OCI-LY7 (cell line): Measurements from ENCODE around the gene ZNRF2. TPM values are rescaled to one million over a fixed set of nuclear protein-coding genes. Genes with fewer than 3 reads are reported as not detected.

ENCODE experiments used
- BruUV-seq: library from RNA; stranded (reverse); fragments of 400-500 nt; replicated peaks from 2 replicates; lab custom pipeline; 2021; lab: Mats Ljungman, UMichigan
- CTCF ChIA-PET: fragments of 300-600 bp; sonication (Branson Sonifier 250); formaldehyde crosslinking; loops from one replicate; lab custom pipeline; 2022; ENCODE audit warnings: antibody characterized with exemption; ENCODE audit not compliant: unreplicated experiment; lab: Charles Lee
- POLR2A ChIA-PET: fragments of 300-600 bp; sonication (Branson Sonifier 250); formaldehyde crosslinking; loops from one replicate; lab custom pipeline; 2022; ENCODE audit warnings: antibody characterized with exemption; lab: Charles Lee
- DNase-seq: peaks from one replicate; pipeline ENCODE4 v3.0.0-alpha.2; 2015; ENCODE audit warnings: low spot score
- H2AFZ ChIP-seq: fragments of 200-600 bp; sonication (generic), shearing (Covaris generic); 2 replicates; pipeline ENCODE4 v1.6.1; 2014; ENCODE audit warnings: mild to moderate bottlenecking, antibody characterized with exemption, low read length, moderate library complexity
- H3K27ac ChIP-seq: fragments of 200-600 bp; sonication (generic); 2 replicates; pipeline ENCODE4 v1.5.1; 2014; ENCODE audit warnings: mixed run types, low read depth, mild to moderate bottlenecking, moderate library complexity, low read length, inconsistent platforms; ENCODE audit not compliant: poor library complexity, severe bottlenecking
- H3K36me3 ChIP-seq: fragments of 200-600 bp; sonication (generic); 2 replicates; pipeline ENCODE4 v1.6.1; 2014; ENCODE audit warnings: mild to moderate bottlenecking, antibody characterized with exemption, low read length, moderate library complexity, mixed read lengths; ENCODE audit not compliant: insufficient read depth
- H3K4me1 ChIP-seq: fragments of 200-600 bp; sonication (generic); 2 replicates; pipeline ENCODE4 v1.5.1; 2014; ENCODE audit warnings: mild to moderate bottlenecking, low read length; ENCODE audit not compliant: insufficient read depth, poor library complexity, severe bottlenecking
- H3K4me2 ChIP-seq: fragments of 200-600 bp; sonication (generic); 2 replicates; pipeline ENCODE4 v1.6.1; 2014; ENCODE audit warnings: mild to moderate bottlenecking, low read length
- H3K4me3 ChIP-seq: fragments of 200-600 bp; sonication (generic); 2 replicates; pipeline ENCODE4 v1.5.1; 2014; ENCODE audit warnings: mild to moderate bottlenecking, low read depth, low read length; ENCODE audit not compliant: poor library complexity, severe bottlenecking
- H3K79me2 ChIP-seq: fragments of 200-600 bp; sonication (generic); 2 replicates; pipeline ENCODE4 v1.6.1; 2016; ENCODE audit warnings: low read depth, mild to moderate bottlenecking, low read length, moderate library complexity, mixed read lengths; ENCODE audit not compliant: insufficient read depth
- H3K9me2 ChIP-seq: fragments of 200-600 bp; sonication (generic); 2 replicates; pipeline ENCODE4 v1.6.1; 2016; ENCODE audit warnings: mild to moderate bottlenecking, low read length, mixed read lengths; ENCODE audit not compliant: insufficient read depth
- H3K9me3 ChIP-seq: fragments of 200-600 bp; sonication (generic); 2 replicates; pipeline ENCODE4 v1.6.1; 2014; ENCODE audit warnings: mild to moderate bottlenecking, mixed run types, low read length, mixed read lengths
- H4K20me1 ChIP-seq: fragments of 200-600 bp; sonication (generic); 2 replicates; pipeline ENCODE4 v1.6.1; 2014; ENCODE audit warnings: mild to moderate bottlenecking, antibody characterized with exemption, low read length, moderate library complexity, mixed read lengths; ENCODE audit not compliant: insufficient read depth
- CTCF ChIP-seq: fragments of 200-600 bp; sonication (generic); conservative IDR thresholded peaks from 2 replicates; pipeline ENCODE4 v1.5.1; 2014; ENCODE audit warnings: mild to moderate bottlenecking, antibody characterized with exemption, low read length, moderate library complexity, mixed read lengths
- EZH2phosphoT487 ChIP-seq: fragments of 200-600 bp; sonication (generic); IDR thresholded peaks from 2 replicates; pipeline ENCODE4 v1.6.1; 2018; ENCODE audit warnings: low read depth, borderline replicate concordance, mild to moderate bottlenecking, mixed run types, antibody characterized with exemption, low read length, moderate library complexity, mixed read lengths
- intact Hi-C: fragments of 100-400 bp; cut with micrococcal nuclease; formaldehyde crosslinking; loops from one replicate; pipeline ENCODE4 v1.10.0; 2022; ENCODE audit not compliant: unreplicated experiment
- total RNA-seq, 2 experiments: library from RNA; depleted of rRNA in 1 of 2; stranded (reverse); fragments of >200 nt in 1 of 2; shearing (Covaris generic) in 1 of 2; gene quantifications; 2 replicates each; pipeline ENCODE4 v1.2.3, GENCODE V29; 2014 to 2022

Gene ZNRF2
- total RNA-seq, 2 experiments from 2014 or later: 21.2 to 24.7 TPM

GRCh38 chr7:30411173-30411572 is 126.8 kb downstream of the ZNRF2 start:
- H2AFZ ChIP-seq: peak overlapping the region; percentile 36; the same call in 1 of the 2 replicates
- intact Hi-C loops: loop anchor here (1.0 kb wide), 1 partner anchor 135 kb away; no protein-coding TSS in a partner anchor
- peaks cover 24% of the 10 kb centered on the region for H3K36me3 ChIP-seq
- peaks cover 41% of the 10 kb centered on the region for H3K4me1 ChIP-seq
- H3K4me2 ChIP-seq: peak overlapping the region; percentile 70
- no TSS peak for BruUV-seq
- POLR2A ChIA-PET: interaction anchor here (0.8 kb wide), 1 partner anchor 19 kb away, joined by 8 read pairs; no protein-coding TSS in a partner anchor
- H3K79me2 ChIP-seq: no peaks in the 10 kb centered on the region
- H3K9me2 ChIP-seq: no peaks in the 10 kb centered on the region
- no peaks in the 10 kb centered on the region for H4K20me1 ChIP-seq
- H3K9me3 ChIP-seq: peaks cover 16% of the 10 kb centered on the region
- CTCF ChIA-PET: interaction anchor here (1.4 to 1.5 kb wide), 2 partner anchors 15 to 135 kb away, joined by 3 read pairs; no protein-coding TSS in a partner anchor
- no peak for TF ChIP-seq CTCF
- no peak for TF ChIP-seq EZH2phosphoT487
- peak overlapping the region; percentile 58 for H3K27ac ChIP-seq
- peak overlapping the region; percentile 49 for H3K4me3 ChIP-seq
- peak; percentile 57 for DNase-seq

GRCh38 chr7:30411897-30412296 is 127.5 kb downstream of the ZNRF2 start:
- no peaks in the 10 kb centered on the region for H3K79me2 ChIP-seq
- H2AFZ ChIP-seq: peak overlapping the region; percentile 36; the same call in 1 of the 2 replicates
- no peaks in the 10 kb centered on the region for H4K20me1 ChIP-seq
- BruUV-seq: no TSS peak
- H3K4me1 ChIP-seq: peaks cover 41% of the 10 kb centered on the region
- H3K4me3 ChIP-seq: peak overlapping the region; percentile 49
- TF ChIP-seq CTCF: no peak
- no peak for TF ChIP-seq EZH2phosphoT487
- intact Hi-C loops: loop anchor here (1.0 to 2.0 kb wide), 2 partner anchors 136 to 247 kb away; no protein-coding TSS in a partner anchor
- H3K9me2 ChIP-seq: no peaks in the 10 kb centered on the region
- H3K36me3 ChIP-seq: peaks cover 24% of the 10 kb centered on the region
- H3K9me3 ChIP-seq: peaks cover 16% of the 10 kb centered on the region
- DNase-seq: no peak
- H3K27ac ChIP-seq: peak overlapping the region; percentile 58
- ChIA-PET CTCF (interaction anchor here (1.4 to 1.5 kb wide), 2 partner anchors 16 to 136 kb away, joined by 3 read pairs; no protein-coding TSS in a partner anchor), POLR2A (interaction anchor here (0.6 kb wide), 1 partner anchor 144 kb away, joined by 4 read pairs; no protein-coding TSS in a partner anchor)
- peak overlapping the region; percentile 70 for H3K4me2 ChIP-seq
